GM19025 (cell line): ENCODE results near the gene INPP5A.

Experiments
- ATAC-seq: cut with Tn5 transposase; IDR thresholded peaks from one replicate; pipeline ENCODE4 v1.9.1; 2021; ENCODE audit warnings: mild to moderate bottlenecking, low read depth, moderate library complexity; ENCODE audit not compliant: unreplicated experiment

Gene INPP5A

GRCh38 chr10:132534391-132535064, 3.1 kb upstream of the INPP5A start:
- no peak for ATAC-seq

- no peak for ATAC-seq
Observed at GRCh38 chr10:132535065-132535651, 2.4 kb upstream of the INPP5A start.

- no peak for ATAC-seq
Observed at GRCh38 chr10:132536241-132536876, 1.2 kb upstream of the INPP5A start.

- peak; percentile 85 for ATAC-seq
Observed at GRCh38 chr10:132536877-132537683, 507 bp upstream of the INPP5A start.

- ATAC-seq = peak; percentile 1
Observed at GRCh38 chr10:132538031-132538789, 623 bp downstream of the INPP5A start.

- ATAC-seq = no peak
Observed at GRCh38 chr10:132538790-132539421, 1.3 kb downstream of the INPP5A start.

GRCh38 chr10:132539431-132539839, 1.8 kb downstream of the INPP5A start:
- no peak for ATAC-seq

- ATAC-seq = no peak
Observed at GRCh38 chr10:132539894-132540293, 2.3 kb downstream of the INPP5A start.

- ATAC-seq = no peak
Observed at GRCh38 chr10:132540456-132540855, 2.9 kb downstream of the INPP5A start.

GRCh38 chr10:132541129-132541528, 3.5 kb downstream of the INPP5A start:
- ATAC-seq = no peak

- no peak for ATAC-seq
Observed at GRCh38 chr10:132541601-132542011, 4.0 kb downstream of the INPP5A start.

- no peak for ATAC-seq
Observed at GRCh38 chr10:132542086-132542775, 4.6 kb downstream of the INPP5A start.

GRCh38 chr10:132542819-132543218, 5.2 kb downstream of the INPP5A start:
- ATAC-seq = no peak

GRCh38 chr10:132543916-132544743, 6.5 kb downstream of the INPP5A start:
- no peak for ATAC-seq

- no peak for ATAC-seq
Observed at GRCh38 chr10:132544744-132545658, 7.4 kb downstream of the INPP5A start.

GRCh38 chr10:132545659-132546367, 8.2 kb downstream of the INPP5A start:
- no peak for ATAC-seq
